H1 (cell line): ENCODE measurements around the gene ZBTB48. TPM values are rescaled to one million over a fixed set of nuclear protein-coding genes. Genes with fewer than 3 reads are reported as not detected.

Experiments
- CTCF ChIA-PET: fragments of 300-600 bp; sonication (Branson Sonifier 250); formaldehyde crosslinking; loops from one replicate; lab custom pipeline; 2021; ENCODE audit not compliant: partially characterized antibody; lab: Charles Lee
- POLR2A ChIA-PET: fragments of 300-600 bp; sonication (Branson Sonifier 250); formaldehyde crosslinking; loops from one replicate; lab custom pipeline; 2021; ENCODE audit warnings: inconsistent platforms; ENCODE audit not compliant: partially characterized antibody; lab: Charles Lee
- DNase-seq, 2 experiments: peaks; one replicate each; pipeline versions ENCODE4 v3.0.0 to v3.0.0-alpha.2; 2010 to 2022; ENCODE audit warnings: low spot score in 2 of 2, low read depth in 1 of 2, mixed read lengths in 1 of 2
- FAIRE-seq: peaks from 2 replicates; lab custom pipeline; 2011; peaks lifted over from hg19 to GRCh38; lab: Jason Lieb, UNC
- H2AFZ ChIP-seq: 2 replicates; pipeline ENCODE4 v1.8.1; 2012; ENCODE audit warnings: low read length, inconsistent platforms
- H2AK5ac ChIP-seq: 2 replicates; pipeline ENCODE4 v1.6.1; 2013; ENCODE audit warnings: low read depth, low read length
- H2BK120ac ChIP-seq: replicated peaks from 2 replicates; pipeline ENCODE3; 2013; ENCODE audit warnings: low read depth, low read length, inconsistent platforms
- H2BK12ac ChIP-seq: 2 replicates; pipeline ENCODE4 v1.6.1; 2013; ENCODE audit warnings: low read depth, low read length
- H2BK15ac ChIP-seq: 2 replicates; pipeline ENCODE4 v1.6.1; 2013; ENCODE audit warnings: low read length
- H2BK20ac ChIP-seq: 2 replicates; pipeline ENCODE4 v1.6.1; 2013; ENCODE audit warnings: low read length
- H2BK5ac ChIP-seq: 2 replicates; pipeline ENCODE4 v1.6.1; 2013; ENCODE audit warnings: low read depth, low read length
- H3K14ac ChIP-seq: 2 replicates; pipeline ENCODE4 v1.6.1; 2013; ENCODE audit warnings: inconsistent platforms; ENCODE audit not compliant: insufficient read length
- H3K18ac ChIP-seq: 2 replicates; pipeline ENCODE4 v1.6.1; 2013; ENCODE audit warnings: low read length; ENCODE audit errors: extremely low read depth
- H3K23ac ChIP-seq: 2 replicates; pipeline ENCODE4 v1.6.1; 2013; ENCODE audit warnings: inconsistent platforms; ENCODE audit not compliant: insufficient read length
- H3K23me2 ChIP-seq: 2 replicates; pipeline ENCODE4 v1.6.1; 2013; ENCODE audit warnings: low read depth, low read length
- H3K27ac ChIP-seq: 2 replicates; pipeline ENCODE4 v1.6.1; 2011; ENCODE audit warnings: low read depth, low read length, inconsistent platforms
- H3K27me3 ChIP-seq, 4 experiments: replicated peaks in 1 of 4; 1 replicate in 1 of 4; 2 replicates in 3 of 4; pipeline versions ENCODE4 v1.6.1 to v1.8.1; 2011 to 2013; ENCODE audit warnings: low read length in 3 of 4, mild to moderate bottlenecking in 3 of 4, inconsistent platforms in 2 of 4, mixed read lengths in 2 of 4, moderate library complexity in 1 of 4; ENCODE audit not compliant: control insufficient read depth in 3 of 4, insufficient read depth in 3 of 4; ENCODE audit errors: extremely low read depth in 1 of 4
- H3K36me3 ChIP-seq, 4 experiments: 2 replicates each; pipeline versions ENCODE4 v1.6.1 to v1.8.1; 2011 to 2013; ENCODE audit warnings: mild to moderate bottlenecking in 4 of 4, low read length in 3 of 4, moderate library complexity in 2 of 4, control low read depth in 1 of 4, inconsistent platforms in 1 of 4; ENCODE audit not compliant: insufficient read depth in 4 of 4, control insufficient read depth in 2 of 4
- H3K4ac ChIP-seq: replicated peaks from 2 replicates; pipeline ENCODE3; 2013; ENCODE audit warnings: low read length, low read depth, mixed read lengths, inconsistent platforms; ENCODE audit not compliant: insufficient read length
- H3K4me1 ChIP-seq, 4 experiments: replicated peaks in 1 of 4; 1 replicate in 1 of 4; 2 replicates in 3 of 4; pipeline versions ENCODE4 v1.6.1 to v1.8.1; 2011 to 2013; ENCODE audit warnings: low read length in 3 of 4, inconsistent platforms in 2 of 4, mixed read lengths in 1 of 4; ENCODE audit not compliant: insufficient read depth in 4 of 4, control insufficient read depth in 3 of 4
- H3K4me2 ChIP-seq, 2 experiments: 2 replicates each; pipeline versions ENCODE4 v1.6.1 to v1.8.1; 2011 to 2013; ENCODE audit warnings: low read depth in 2 of 2, low read length in 2 of 2, control low read depth in 1 of 2, inconsistent platforms in 1 of 2, mild to moderate bottlenecking in 1 of 2; ENCODE audit not compliant: insufficient read depth in 1 of 2
- H3K4me3 ChIP-seq, 4 experiments: fragments of 200-600, 300-600 bp in 1 of 4; sonication (generic), shearing (Covaris generic), sonication (Bioruptor Twin) in 1 of 4; 2 replicates each; pipeline versions ENCODE4 v1.5.1 to v1.8.1; 2011 to 2016; ENCODE audit warnings: low read length in 4 of 4, low read depth in 3 of 4, control low read depth in 2 of 4, inconsistent platforms in 2 of 4, mild to moderate bottlenecking in 2 of 4, mixed read lengths in 1 of 4, moderate library complexity in 1 of 4; ENCODE audit not compliant: insufficient read depth in 2 of 4; ENCODE audit errors: extremely low read depth in 1 of 4
- H3K56ac ChIP-seq: replicated peaks from 2 replicates; pipeline ENCODE3; 2013; ENCODE audit warnings: low read depth, mild to moderate bottlenecking, mixed read lengths, low read length, inconsistent platforms; ENCODE audit not compliant: insufficient read length
- H3K79me1 ChIP-seq: 2 replicates; pipeline ENCODE4 v1.6.1; 2013; ENCODE audit warnings: low read depth, low read length, control low read depth
- H3K79me2 ChIP-seq, 2 experiments: 2 replicates each; pipeline versions ENCODE4 v1.6.1 to v1.8.1; 2012 to 2013; ENCODE audit warnings: low read length in 2 of 2, mild to moderate bottlenecking in 2 of 2, inconsistent platforms in 1 of 2; ENCODE audit not compliant: insufficient read depth in 2 of 2, control insufficient read depth in 1 of 2
- H3K9ac ChIP-seq, 4 experiments: replicated peaks in 1 of 4; 1 replicate in 1 of 4; 2 replicates in 3 of 4; pipeline versions ENCODE4 v1.6.1 to v1.8.1; 2011 to 2013; ENCODE audit warnings: low read depth in 3 of 4, low read length in 3 of 4, control low read depth in 2 of 4, mild to moderate bottlenecking in 2 of 4, moderate library complexity in 2 of 4, inconsistent platforms in 1 of 4; ENCODE audit errors: extremely low read depth in 1 of 4
- H3K9me3 ChIP-seq, 2 experiments: 2 replicates each; pipeline versions ENCODE4 v1.6.1 to v1.8.1; 2012 to 2013; ENCODE audit warnings: mild to moderate bottlenecking in 2 of 2, moderate library complexity in 2 of 2, control low read depth in 1 of 2, inconsistent platforms in 1 of 2, low read depth in 1 of 2, low read length in 1 of 2, mixed read lengths in 1 of 2; ENCODE audit not compliant: insufficient read depth in 2 of 2
- H4K20me1 ChIP-seq, 2 experiments: replicated peaks in 1 of 2; 2 replicates each; pipeline versions ENCODE3 to v1.8.1; 2011 to 2013; ENCODE audit warnings: inconsistent platforms in 2 of 2, low read length in 2 of 2, mild to moderate bottlenecking in 1 of 2; ENCODE audit not compliant: insufficient read depth in 2 of 2, control insufficient read depth in 1 of 2
- H4K5ac ChIP-seq: 2 replicates; pipeline ENCODE4 v1.6.1; 2013; ENCODE audit warnings: low read length, low read depth, mixed read lengths, inconsistent platforms; ENCODE audit not compliant: insufficient read length
- H4K8ac ChIP-seq: 2 replicates; pipeline ENCODE4 v1.8.0; 2013; ENCODE audit warnings: mild to moderate bottlenecking, moderate library complexity, low read length, inconsistent platforms; ENCODE audit not compliant: insufficient read depth; ENCODE audit errors: extremely low read depth
- H4K91ac ChIP-seq: replicated peaks from 2 replicates; pipeline ENCODE3; 2013; ENCODE audit warnings: low read length, mixed read lengths, inconsistent platforms; ENCODE audit not compliant: insufficient read length
- BACH1 ChIP-seq: IDR thresholded peaks from 2 replicates; pipeline ENCODE4 v1.6.1; 2012; ENCODE audit warnings: low read length, improper control_type of control experiment
- BRCA1 ChIP-seq: IDR thresholded peaks from 2 replicates; pipeline ENCODE4 v1.6.1; 2012; ENCODE audit warnings: low read depth, low read length, improper control_type of control experiment
- CBX8 ChIP-seq: fragments of 300-800, 300-1000 bp; sonication (generic); IDR thresholded peaks from 2 replicates; pipeline ENCODE4 v1.7.1; 2016; ENCODE audit warnings: low read depth, low read length, borderline replicate concordance
- MAX ChIP-seq: IDR thresholded peaks from 2 replicates; pipeline ENCODE4 v1.6.1; 2012; ENCODE audit warnings: inconsistent platforms
- SAP30 ChIP-seq: fragments of 300-600 bp; sonication (generic); IDR thresholded peaks from 2 replicates; pipeline ENCODE4 v1.7.1; 2012; ENCODE audit warnings: low read length, moderate library complexity, mild to moderate bottlenecking, inconsistent platforms; ENCODE audit not compliant: insufficient read depth, insufficient replicate concordance
- SIRT6 ChIP-seq: IDR thresholded peaks from one replicate; pipeline ENCODE4 v1.7.1; 2012; ENCODE audit warnings: low read length, inconsistent platforms
- TAF7 ChIP-seq: optimal IDR thresholded peaks from 2 replicates; pipeline ENCODE3; 2011; ENCODE audit warnings: low read depth, mild to moderate bottlenecking, inconsistent platforms, low read length, moderate library complexity, borderline replicate concordance
- WGBS, 2 experiments: shearing (Covaris generic) in 1 of 2; methylation state at CpG; one replicate each; pipeline versions ENCODE4 v1.1.6 to v1.1.7; 2013 to 2015; ENCODE audit warnings: low lambda C conversion rate in 2 of 2, mixed read lengths in 2 of 2, inconsistent platforms in 1 of 2, low coverage in 1 of 2, missing lambda C conversion rate in 1 of 2; ENCODE audit not compliant: insufficient replicate concordance in 2 of 2, insufficient coverage in 1 of 2, insufficient read length in 1 of 2; ENCODE audit errors: extremely low coverage in 1 of 2, missing lambda C conversion rate in 1 of 2; 5-methylcytosine and 5-hydroxymethylcytosine counted together
- polyA plus RNA-seq, 7 experiments: library from polyadenylated mRNA; depleted of rRNA in 3 of 7; stranded (reverse) in 5 of 7; unstranded in 2 of 7; fragments of >200 nt in 5 of 7; fragments of 200-250 nt in 2 of 7; gene quantifications; 1 replicate in 5 of 7; 2 replicates in 1 of 7; 4 replicates in 1 of 7; pipeline versions ENCODE4 v1.2.1 to v1.2.3, GENCODE V29; 2011 to 2013; ENCODE audit warnings: missing spikeins in 2 of 7, mixed read lengths in 2 of 7
- total RNA-seq: library from RNA; stranded (reverse); fragmentation: NEBNext Ultra II Directional; extraction: Animal tissue kit (Norgen Biotek cat#: 25700); gene quantifications from 2 replicates; pipeline ENCODE4 v1.2.1, GENCODE V29; 2021

Gene ZBTB48
- total and polyA plus RNA-seq, 2 of the 8 experiments (the other 6 are each of a cell fraction or from before 2014, with no cell fraction given), result 28.2 to 28.8 TPM

GRCh38 chr1:6627841-6628545 lies 48.2 kb downstream of the ZBTB48 start:
- no peak for DNase-seq
- CTCF ChIA-PET, result interaction anchor here (0.8 to 2.7 kb wide), 5 partner anchors 9 to 30 kb away, joined by 3 to 10 read pairs (median 3); no protein-coding TSS in a partner anchor
- H3K27me3 ChIP-seq, result no peaks in the 10 kb centered on the region
- H4K5ac ChIP-seq, result no peak overlapping the region
- H3K56ac ChIP-seq, result no peak overlapping the region
- no peak overlapping the region for H3K4ac ChIP-seq
- FAIRE-seq, result no peak
- H3K36me3 ChIP-seq, result peaks cover 0 to 27% (median 3%) of the 10 kb centered on the region in 4 experiments; a peak in 5 of 8 replicates
- no peak overlapping the region for H3K27ac ChIP-seq
- 0 out of 7 replicates have a peak, but pooled peaks cover 0 to 2% (median 0%) of the 10 kb centered on the region in 4 experiments for H3K4me1 ChIP-seq
- H3K4me3 ChIP-seq, result no peak overlapping the region
- no peak overlapping the region for H3K18ac ChIP-seq
- no peak overlapping the region for H3K4me2 ChIP-seq
- H2BK15ac ChIP-seq, result no peak overlapping the region
- H2BK5ac ChIP-seq, result peak overlapping the region; percentile 44; the same call in 1 of the 2 replicates
- no peak overlapping the region; the same call in 1 of the 2 replicates for H4K8ac ChIP-seq
- no peak overlapping the region for H2BK20ac ChIP-seq
- 91% methylated on average over 21 of the region's 21 CpGs; no CpG with 5 or more reads in 1 of the 2 experiments for WGBS, 2 experiments
- peak overlapping the region in 1 of 4 experiments; percentile 18; a peak in 1 of 7 replicates for H3K9ac ChIP-seq
- no peak overlapping the region for H3K23ac ChIP-seq
- H3K79me2 ChIP-seq, result peaks cover 0 to 13% of the 10 kb centered on the region in 2 experiments; a peak in 3 of 4 replicates
- H2AK5ac ChIP-seq, result no peak overlapping the region
- no peaks in the 10 kb centered on the region; the same call in 1 of the 2 replicates for H3K23me2 ChIP-seq
- POLR2A ChIA-PET, result interaction anchor here (0.8 to 14.3 kb wide), 2 partner anchors 10 to 28 kb away, joined by 3 to 175 read pairs; partner anchors contain the start of gene KLHL21
- no peak overlapping the region for H2BK120ac ChIP-seq
- no peak overlapping the region for H2BK12ac ChIP-seq
- peaks cover 5 to 14% of the 10 kb centered on the region in 2 experiments for H4K20me1 ChIP-seq
- H3K14ac ChIP-seq, result no peak overlapping the region
- H3K9me3 ChIP-seq, result no peaks in the 10 kb centered on the region
- no peak overlapping the region for H2AFZ ChIP-seq
- H3K79me1 ChIP-seq, result peaks cover 2% of the 10 kb centered on the region; the same call in 1 of the 2 replicates
- H4K91ac ChIP-seq, result no peak overlapping the region
- TF ChIP-seq CBX8, result no peak
- no peak for TF ChIP-seq SIRT6
- no peak for TF ChIP-seq SAP30
- no peak for TF ChIP-seq MAX
- TF ChIP-seq BACH1, result no peak
- TF ChIP-seq TAF7, result no peak
- TF ChIP-seq BRCA1, result no peak
